HG02884 (cell line): ENCODE measurements around the gene SYT14.
"Not testable (repeated sequence)": the region's sequence is repeated elsewhere in the genome, so short reads cannot be mapped to it uniquely, and the experiment has no call there.

Experiments
- ATAC-seq: cut with Tn5 transposase; IDR thresholded peaks from one replicate; pipeline ENCODE4 v1.9.1; 2021; ENCODE audit warnings: mild to moderate bottlenecking, moderate library complexity; ENCODE audit not compliant: unreplicated experiment

Gene SYT14

DNA sequence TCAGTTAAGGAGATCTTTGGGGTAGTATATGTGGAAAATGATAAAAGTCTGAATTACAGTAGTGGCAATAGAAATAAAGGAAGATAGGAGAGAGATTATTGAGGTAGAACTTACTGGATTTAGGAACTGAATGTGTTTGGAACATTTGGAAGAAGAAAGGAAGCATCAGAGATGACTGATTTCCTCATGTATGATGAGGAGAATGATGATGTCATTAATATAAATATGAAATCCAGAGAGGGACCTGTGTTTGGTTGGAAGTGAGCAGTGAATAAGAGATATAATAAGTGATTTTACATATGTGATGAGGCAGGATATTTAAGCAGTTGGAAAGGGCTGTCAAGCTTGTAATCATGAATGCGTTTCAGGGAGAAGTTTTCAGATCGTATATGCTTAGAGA lies 86.3 kb downstream of the SYT14 start:
- ATAC-seq: no peak

DNA sequence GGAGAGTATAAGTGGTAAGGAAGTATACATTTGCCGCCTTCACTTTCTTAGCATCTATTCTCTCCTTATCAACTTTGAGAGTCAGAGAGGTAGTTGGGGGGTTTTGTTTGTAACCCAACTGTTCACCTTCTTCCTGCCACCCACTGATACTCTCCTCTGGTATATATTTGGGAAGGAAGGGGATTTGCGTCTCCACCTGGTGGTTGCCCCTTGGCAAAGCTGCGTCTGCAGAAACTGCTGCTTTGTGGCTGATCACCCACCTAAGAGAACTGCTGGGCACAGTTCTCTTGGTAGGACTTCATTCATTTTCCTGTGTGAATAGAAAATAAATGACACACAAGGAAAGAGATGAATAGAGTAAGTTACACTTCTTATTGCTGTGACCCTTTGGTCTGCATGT lies 87.0 kb downstream of the SYT14 start:
- no peak for ATAC-seq

DNA sequence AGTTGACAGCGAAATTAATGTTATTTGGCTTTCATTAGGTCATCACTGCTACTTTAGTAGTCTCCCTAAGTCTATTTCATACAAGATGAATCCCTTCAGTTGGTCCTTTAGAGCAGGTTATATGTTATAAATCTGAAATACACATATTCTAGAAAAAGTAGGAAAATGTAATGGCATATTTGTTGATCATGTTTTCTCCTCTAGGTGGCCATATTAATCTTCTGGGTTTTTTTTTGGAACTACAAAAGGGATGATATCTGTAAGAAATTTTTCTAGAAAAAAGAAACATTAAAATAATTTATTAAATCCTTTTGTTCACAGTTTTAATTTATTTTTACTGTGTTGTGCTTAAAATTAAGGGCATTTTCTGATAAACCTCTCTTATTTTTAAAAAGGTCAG lies 87.9 kb downstream of the SYT14 start:
- no peak for ATAC-seq

DNA sequence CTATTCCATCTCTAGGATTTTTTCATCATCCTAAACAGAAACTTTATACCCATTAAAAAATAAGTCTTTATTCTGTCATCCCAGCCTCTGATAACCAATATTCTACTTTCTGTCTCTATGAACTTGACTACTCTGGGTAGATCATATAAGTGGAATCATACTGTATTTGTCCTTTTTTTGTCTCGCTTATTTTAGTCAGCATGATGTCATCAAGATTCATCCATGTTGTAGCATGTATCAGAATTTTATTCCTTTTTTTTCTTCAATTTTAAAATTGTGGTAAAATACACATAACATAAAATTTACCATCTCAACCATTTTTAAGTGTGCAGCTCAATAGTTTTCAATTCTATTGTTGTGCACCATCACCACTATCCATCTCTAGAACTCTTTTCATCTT lies 90.0 kb downstream of the SYT14 start:
- ATAC-seq: no peak

DNA sequence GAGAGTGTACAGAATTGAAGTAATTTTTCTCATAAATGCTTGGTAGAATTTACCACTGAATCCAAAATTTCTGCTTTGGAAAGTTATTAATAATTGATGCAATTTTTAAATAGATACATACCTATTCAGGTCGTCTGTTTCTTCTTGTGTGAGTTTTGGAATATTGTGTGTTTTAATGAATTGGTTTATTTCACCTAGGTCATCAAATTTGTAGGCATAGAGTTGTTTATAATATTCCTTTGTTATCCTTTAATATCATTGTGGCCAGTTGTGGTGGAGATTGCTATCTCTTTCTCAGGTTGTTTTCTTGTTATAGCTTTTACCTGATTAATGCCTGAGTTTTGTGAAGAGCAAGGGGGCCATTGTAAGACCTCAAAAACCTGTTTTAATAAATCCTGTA lies 93.5 kb downstream of the SYT14 start:
- no peak for ATAC-seq

DNA sequence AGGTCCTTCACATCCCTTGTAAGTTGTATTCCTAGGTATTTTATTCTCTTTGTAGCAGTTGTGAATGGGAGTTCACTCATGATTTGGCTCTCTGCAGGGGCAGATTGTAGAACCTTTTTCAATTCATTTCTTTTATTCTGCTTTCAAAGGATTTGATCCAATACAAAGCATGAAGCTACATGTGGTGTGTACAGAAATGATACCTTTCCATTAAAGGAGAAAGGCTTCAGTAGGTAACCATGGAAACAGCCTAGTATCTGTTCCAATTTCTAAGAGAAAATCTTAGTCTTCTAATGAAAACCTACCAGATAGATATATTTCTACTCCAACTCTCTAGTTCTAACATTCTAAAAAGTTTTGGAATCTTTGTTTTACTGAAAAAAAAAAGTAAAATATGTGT lies 105.0 kb downstream of the SYT14 start:
- ATAC-seq: no peak

DNA sequence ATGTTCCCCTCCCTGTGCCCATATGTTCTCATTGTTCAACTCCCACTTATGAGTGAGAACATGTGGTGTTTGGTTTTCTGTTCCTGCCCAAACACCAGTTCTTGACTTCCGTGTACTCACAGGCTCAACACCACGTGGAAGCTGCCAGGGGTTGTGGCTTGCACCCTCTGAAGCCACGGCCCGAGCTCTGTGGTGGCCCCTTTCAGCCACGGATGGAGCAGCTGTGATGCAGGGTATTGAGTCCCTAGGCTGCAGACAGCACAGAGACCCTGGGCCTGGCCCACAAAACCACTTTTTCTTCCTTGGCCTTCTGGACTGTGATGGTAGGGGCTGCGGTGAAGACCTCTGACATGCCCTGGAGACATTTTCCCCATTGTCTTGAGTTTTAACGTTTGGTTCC lies 111.6 kb downstream of the SYT14 start:
- ATAC-seq: no peak

DNA sequence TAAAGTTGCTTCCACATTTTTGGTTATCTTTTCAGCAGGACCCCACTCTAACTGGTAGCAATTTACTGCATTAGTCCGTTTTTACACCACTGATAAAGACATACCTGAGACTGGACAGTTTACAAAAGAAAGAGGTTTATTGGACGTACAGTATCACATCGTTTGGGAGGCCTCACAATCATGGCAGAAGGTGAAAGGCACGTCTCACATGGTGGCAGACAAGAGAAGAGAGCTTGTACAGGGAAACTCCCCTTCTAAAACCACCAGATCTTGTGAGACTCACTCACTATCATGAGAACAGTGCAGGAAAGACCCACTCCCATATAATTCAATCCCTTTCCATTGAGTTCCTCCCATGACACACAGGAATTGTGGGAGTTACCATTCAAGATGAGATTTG lies 112.5 kb downstream of the SYT14 start:
- ATAC-seq: not testable (repeated sequence)

DNA sequence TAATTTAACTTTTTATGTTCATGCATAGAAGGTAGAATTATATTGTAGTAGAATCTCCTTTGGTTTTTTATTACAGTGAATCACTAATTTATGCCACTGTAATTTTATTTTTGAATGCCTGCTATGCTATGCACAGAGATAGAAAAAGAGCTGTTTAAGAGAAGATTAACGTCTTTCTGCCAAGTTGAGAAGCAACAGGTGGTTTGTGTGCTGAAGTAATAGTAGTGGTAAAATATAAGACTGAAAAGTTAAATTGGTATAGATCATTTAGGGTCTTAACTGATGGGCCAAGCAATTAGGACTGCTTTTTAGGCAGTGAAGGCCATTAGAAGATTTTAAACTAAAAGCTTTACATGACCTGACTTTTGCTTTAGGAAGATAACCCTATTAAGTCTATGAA lies 115.1 kb downstream of the SYT14 start:
- no peak for ATAC-seq

DNA sequence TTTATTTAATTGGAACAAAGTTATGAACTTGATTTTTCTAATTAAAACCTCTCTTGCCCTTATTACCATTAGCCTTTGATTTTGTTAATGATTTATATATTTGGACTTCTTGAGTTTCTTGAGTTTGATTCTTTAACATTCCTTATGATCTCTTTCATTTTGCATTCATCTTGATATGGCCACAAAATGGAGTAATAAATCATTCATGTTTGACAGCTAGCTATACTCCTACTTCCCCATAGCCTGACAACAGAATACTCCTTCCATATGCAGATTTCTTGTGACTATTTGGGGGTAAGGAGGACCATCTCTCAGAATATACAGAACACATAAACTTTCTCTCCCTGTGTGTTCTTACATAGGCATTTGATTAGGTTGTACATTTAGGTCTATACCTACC lies 119.6 kb downstream of the SYT14 start:
- ATAC-seq: no peak

DNA sequence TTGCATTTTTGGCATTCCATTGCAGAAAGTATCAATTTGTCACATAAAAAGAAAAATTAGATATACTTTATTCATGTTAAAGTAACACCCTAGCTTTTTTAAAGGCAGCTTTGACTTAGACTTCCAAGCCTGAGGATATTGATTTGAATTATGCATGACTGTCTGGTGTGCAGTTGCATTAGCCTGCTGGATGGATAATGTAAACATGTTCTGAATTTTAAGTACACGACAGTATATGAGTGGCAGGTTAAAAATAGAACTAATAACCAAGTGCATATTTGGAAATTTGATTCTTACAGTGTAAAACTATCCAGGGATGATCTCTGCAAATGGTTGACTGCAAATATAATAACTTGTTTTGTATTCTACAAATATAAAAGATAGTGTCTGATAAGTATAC lies 124.0 kb downstream of the SYT14 start:
- ATAC-seq: no peak

DNA sequence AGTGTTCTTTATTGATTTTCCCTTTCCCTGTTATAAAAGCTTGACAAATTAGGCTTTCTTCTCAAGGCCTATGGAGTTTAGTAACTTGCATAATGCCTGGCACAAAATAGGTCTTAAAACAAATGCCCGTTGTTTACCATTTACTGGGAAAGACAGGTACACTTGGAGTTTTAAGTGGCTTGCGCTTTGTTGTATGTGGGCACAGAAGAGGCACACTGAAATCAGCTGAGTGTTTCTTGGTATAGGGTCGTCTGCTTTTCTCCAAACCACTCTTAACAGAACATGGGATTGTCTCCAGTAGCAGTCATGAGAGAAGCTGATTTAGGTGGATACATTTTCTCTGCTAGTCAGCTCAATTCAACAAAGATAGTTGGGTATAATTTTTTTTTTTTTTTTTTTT lies 132.5 kb downstream of the SYT14 start:
- no peak for ATAC-seq

DNA sequence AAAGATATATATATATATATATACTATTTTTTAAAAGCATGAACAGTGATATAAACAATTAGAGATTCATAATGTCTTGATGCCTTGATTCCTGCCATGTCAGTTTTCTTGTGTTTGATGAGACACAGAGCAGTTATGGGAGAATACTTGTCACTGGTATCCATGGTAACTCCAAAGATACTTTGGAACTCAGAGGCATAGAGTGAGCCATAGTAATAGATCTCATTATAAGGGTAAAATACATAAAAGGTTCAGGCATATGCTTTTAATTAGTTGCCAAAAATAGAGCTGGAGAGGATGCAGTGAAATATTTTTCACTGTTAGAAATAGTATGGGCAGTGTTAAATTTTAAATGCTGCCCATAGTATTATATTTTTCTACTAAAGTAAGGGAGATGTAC lies 134.1 kb downstream of the SYT14 start:
- ATAC-seq: no peak

DNA sequence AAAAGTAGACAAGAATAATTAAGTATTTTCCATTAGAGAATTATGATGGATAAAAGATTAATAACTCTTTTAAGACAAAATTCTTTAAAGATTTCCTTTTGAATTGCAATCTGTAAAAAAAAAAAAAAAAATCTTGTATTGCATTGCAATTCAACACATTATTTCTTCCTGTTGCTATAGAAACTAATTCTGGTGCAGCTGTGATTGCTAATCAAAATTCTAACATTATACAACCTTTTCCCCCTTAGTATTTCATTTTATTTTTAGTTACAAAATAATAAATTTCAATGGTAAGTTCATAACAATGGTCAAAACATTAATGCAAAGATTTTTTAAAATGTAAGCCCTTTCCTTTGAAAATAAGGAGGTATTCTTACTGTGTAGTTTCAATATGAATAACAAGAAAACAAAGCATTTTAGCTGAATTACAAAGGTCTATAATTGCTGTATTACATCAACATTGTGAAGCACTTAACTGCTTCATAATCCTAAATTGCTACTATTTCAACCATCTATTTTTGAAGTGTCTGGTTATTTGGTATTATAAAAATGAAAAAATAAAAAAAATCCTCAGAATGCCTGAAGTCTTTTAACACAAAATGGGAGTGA lies 135.0 kb downstream of the SYT14 start:
- no peak for ATAC-seq

DNA sequence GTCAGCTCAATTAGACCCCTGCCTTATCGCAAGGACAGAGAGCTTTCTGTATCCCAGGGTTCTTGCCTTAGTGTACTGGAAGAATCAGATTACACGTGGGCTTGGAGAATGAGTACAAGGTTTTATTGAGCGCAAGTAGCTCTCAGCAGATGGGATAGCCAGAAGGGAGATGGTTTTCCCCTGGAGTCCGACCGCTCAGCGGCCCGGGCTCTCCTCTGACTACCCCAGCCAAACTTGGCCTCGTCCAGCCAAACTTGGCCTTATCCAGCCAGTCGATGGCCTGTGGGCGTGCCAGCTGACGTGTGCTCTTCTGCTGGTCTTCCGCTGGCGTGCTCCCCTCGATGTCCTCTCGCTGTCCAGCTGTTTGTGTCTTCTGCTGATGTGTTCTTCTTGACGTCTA lies 136.9 kb downstream of the SYT14 start:
- no peak for ATAC-seq

DNA sequence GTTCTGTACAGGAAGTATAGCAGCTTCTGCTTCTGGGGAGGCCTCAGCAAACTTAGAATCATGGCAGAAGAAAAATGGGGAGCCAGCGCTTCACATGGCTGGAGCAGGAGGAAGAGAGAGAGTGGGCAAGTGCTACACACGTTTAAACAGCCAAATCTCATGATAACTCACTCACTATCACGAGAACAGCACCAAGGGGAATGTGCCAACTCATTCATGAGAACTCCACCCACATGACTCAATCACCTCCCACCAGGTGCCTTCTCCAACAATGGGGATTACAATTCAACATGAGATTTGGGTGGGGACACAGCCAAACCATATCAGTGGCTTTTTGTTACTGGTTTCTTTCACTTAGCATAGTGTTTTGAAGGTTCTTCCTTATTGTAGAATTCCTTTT lies 138.6 kb downstream of the SYT14 start:
- ATAC-seq: no peak

DNA sequence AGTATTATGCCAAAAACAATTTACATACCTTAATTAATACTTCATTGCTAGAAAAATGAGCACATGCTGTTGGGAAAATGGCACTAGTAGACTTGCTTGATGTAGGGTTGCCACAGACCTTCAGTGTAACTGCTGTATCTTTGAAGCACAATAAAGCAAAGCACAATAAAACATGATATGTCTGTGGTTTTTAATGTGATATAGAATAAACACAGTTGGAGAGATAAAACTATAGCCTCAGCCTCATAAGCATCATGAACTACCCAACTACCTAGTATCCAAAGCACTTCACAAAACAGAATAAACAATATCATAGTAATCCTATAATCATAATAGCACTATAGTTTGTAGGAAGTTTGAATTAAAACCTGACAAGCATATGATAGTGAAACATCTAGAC lies 143.5 kb downstream of the SYT14 start:
- no peak for ATAC-seq

DNA sequence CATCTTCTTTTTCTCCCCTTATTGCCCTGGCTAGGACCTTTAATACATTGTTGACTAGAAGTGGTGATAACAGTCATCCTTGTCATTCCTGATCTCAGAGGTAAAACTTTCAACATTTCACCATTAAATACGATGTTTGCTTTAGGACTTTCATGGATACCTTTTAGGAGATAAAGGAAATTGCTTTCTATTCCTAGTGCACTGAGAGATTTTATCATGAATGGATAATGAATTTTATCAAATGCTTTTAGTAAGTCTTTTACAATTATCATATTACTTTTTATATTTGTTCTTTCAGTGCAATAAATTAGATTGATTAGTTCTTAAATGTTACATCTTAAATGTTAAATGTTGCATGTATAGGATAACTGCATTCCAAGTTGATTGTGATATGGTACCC lies 147.3 kb downstream of the SYT14 start:
- no peak for ATAC-seq

DNA sequence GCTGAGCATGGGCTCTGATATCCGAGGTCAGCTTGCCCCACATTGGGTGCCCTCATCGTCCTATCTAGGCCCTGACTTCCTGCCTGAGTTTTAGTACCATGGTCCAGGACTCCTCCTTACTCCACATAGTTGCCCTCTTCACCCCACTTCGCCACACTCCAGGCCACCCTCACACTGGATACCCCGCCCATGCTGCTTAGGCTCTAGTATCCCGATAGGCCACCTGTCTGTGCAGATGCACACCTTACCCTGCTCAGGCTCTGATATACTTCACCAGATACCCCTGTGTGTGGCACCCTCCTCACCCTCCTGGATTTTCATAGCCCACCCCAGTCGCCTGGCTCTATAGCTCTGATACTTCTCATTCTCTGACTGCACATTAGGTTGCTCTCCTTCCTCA lies 149.0 kb downstream of the SYT14 start:
- no peak for ATAC-seq

DNA sequence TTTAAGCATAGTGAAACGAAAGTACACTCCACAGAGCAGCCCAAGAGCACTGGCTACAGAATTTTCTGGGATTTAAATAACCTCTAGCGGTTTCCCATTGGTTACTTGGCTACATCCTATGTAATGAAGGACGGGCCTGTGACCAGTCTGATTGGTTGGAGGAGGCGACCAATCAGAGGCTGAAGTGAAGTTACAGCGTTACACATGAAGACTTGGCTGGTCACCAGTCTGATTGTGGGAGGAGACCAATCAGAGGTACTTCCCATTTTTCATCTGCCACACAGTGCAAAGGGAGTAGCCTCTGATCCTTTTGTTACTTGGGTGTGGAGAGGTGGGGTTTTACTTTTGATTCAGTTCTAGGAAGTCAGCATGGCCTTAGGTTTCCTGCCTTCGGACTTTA lies 151.8 kb downstream of the SYT14 start:
- no peak for ATAC-seq

DNA sequence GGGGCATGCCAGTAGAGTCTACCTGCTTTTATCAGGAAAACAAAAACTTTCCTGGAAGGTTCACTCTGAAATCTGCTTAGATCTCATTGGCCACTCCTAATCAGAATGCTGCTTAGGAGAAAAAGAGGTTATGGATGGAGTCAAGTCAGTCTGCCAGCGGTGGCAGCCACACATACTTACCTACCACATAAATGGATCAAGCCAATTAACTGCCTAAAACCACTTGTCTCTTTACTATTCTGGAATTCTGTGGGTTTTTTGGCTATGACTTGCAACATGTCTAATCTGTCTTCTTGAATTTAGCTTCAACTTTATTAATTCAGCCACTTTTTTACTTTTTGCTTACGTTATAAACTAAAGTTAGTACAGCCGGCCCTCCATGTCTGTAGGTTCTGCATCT lies 154.3 kb downstream of the SYT14 start:
- no peak for ATAC-seq

DNA sequence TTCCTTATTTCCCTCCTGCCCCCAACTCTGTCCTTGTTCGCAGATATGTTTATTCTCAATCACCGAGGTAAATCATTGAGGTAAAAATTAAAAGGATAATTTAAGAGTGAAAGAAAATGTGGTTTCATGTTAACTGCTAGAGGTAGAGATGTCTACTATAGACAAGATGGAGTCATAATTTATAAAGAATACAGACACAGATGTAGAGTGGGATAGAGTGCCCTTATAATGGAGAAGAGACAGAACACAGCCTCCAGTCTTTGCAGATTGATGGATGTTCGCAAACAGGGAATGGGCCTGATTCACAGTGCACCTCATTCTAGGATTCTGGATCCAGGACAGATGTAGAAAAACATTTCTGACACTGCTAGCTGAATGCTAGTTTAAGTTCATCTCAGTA lies 155.4 kb downstream of the SYT14 start:
- ATAC-seq: no peak

DNA sequence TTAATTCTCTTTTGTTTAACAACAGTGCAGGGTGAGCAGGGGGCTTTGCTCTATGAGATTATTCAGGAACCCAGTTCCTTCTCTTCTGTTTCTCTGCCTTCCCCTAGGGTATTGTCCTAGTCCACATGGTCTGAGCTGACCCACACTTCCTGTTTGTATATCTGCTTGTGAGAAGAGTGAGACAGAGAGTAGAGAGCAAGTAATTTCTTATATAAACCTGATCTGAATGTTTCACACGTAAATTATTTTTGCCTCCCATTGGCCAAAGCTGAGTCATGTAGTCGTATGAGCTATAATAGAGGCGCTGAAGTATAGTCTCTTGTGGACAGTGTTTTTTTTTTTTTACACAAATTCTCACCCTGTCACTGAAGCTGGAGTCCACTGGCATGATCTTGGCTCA lies 160.3 kb downstream of the SYT14 start:
- ATAC-seq: no peak

DNA sequence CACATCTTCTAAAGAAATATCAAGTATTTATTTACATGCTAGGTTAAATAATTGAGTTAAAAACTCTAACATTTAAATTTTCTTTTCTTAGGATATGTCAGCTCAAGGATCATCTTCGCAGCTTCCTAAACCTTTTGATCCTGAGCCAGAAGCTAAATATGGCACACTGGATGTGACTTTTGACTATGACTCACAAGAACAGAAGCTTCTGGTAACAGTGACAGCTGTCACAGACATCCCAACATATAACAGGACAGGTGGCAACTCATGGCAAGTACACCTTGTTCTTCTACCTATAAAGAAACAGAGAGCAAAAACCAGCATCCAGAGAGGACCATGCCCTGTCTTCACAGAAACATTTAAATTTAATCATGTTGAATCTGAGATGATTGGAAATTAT lies 161.9 kb downstream of the SYT14 start:
- ATAC-seq: no peak
